ENCODE measurements around the gene COL23A1. TPM values are rescaled to one million over a fixed set of nuclear protein-coding genes. Genes with fewer than 3 reads are reported as not detected.

Gene COL23A1
- total and polyA plus RNA-seq, 2 of the 13 experiments (the other 11 are each of a cell fraction or from before 2014, with no cell fraction given), result not detected

GRCh38 chr5:178191661-178192060 lies 398.5 kb downstream of the COL23A1 start:
- H3K36me3 ChIP-seq (replicated peaks in 1 of 2; ENCODE audit: control insufficient read depth in 1 of 2, insufficient read depth in 2 of 2, low read length in 2 of 2), result no peaks in the 10 kb centered on the region
- no peaks in the 10 kb centered on the region for H3K79me2 ChIP-seq (ENCODE audit: insufficient read depth, low read length)
- H3K9me3 ChIP-seq (ENCODE audit: low read length), result no peaks in the 10 kb centered on the region
- no peak for FAIRE-seq
- H2AFZ ChIP-seq (ENCODE audit: low read length), result no peak overlapping the region
- 66% methylated on average over 4 of the region's 4 CpGs for WGBS (ENCODE audit: low lambda C conversion rate)
- no peak overlapping the region for H3K4me3 ChIP-seq (replicated peaks in 1 of 3; ENCODE audit: insufficient read depth in 1 of 3, low read depth in 2 of 3, low read length in 3 of 3)
- H3K27ac ChIP-seq (ENCODE audit: extremely low read length, insufficient read depth, low read length), result no peak overlapping the region
- intact Hi-C loops (cut with micrococcal nuclease; ENCODE audit: unreplicated experiment), result no loop called here
- no peak for ATAC-seq
- H3K27me3 ChIP-seq (ENCODE audit: control insufficient read depth in 1 of 2, insufficient read depth in 2 of 2, low read length in 2 of 2), result peaks cover 0 to 22% of the 10 kb centered on the region in 2 experiments; a peak in 3 of 5 replicates
- POLR2A ChIA-PET, result no interaction called here
- CTCF ChIA-PET (ENCODE audit: low intra/inter-chr PET ratio, low total read pairs), result no interaction called here
- H3K9ac ChIP-seq (ENCODE audit: insufficient read depth, low read depth, low read length), result no peak overlapping the region
- no TSS peak for BruUV-seq (replicated peaks)
- H3K4me1 ChIP-seq (ENCODE audit: insufficient read depth, low read length), result peaks cover 12% of the 10 kb centered on the region
- in situ Hi-C loops (cut with HindIII; ENCODE audit: extremely low pct_ligation_motif_present, low pct_unique_long_range_greater_than_20kb), result no loop called here
- DNase-seq (ENCODE audit: low spot score), result no peak
- no peak overlapping the region for H3K4me2 ChIP-seq (ENCODE audit: low read depth, low read length)
- TF ChIP-seq ZNF142 (CRISPR knock-in tag; IDR thresholded peaks at IDR 0.05) (no peak), ZNF367 (CRISPR knock-in tag; IDR thresholded peaks at IDR 0.05; ENCODE audit: borderline replicate concordance) (no peak), FOXK1 (CRISPR knock-in tag; IDR thresholded peaks at IDR 0.05; ENCODE audit: borderline replicate concordance, low read depth) (no peak), STAT6 (CRISPR knock-in tag; IDR thresholded peaks at IDR 0.05; ENCODE audit: borderline replicate concordance) (no peak), SNAPC4 (CRISPR knock-in tag; IDR thresholded peaks at IDR 0.05) (no peak), ZNF770 (CRISPR knock-in tag; IDR thresholded peaks at IDR 0.05) (no peak)
- H4K20me1 ChIP-seq (ENCODE audit: insufficient read depth, low read length), result no peaks in the 10 kb centered on the region
